Embryonic facial prominence (tissue), 1 donor: ENCODE measurements around the gene DPM3.
"Not testable (repeated sequence)": the region's sequence is repeated elsewhere in the genome, so short reads cannot be mapped to it uniquely, and the experiment has no call there.

Experiments
- DNase-seq: peaks from one replicate; pipeline ENCODE4 v3.0.0-alpha.2; 2016; ENCODE audit errors: extremely low spot score

DPM3 gene

GRCh38 chr1:155125946-155126555, 14.3 kb downstream of the DPM3 start:
- no peak for DNase-seq

GRCh38 chr1:155125511-155125945, 14.8 kb downstream of the DPM3 start:
- no peak for DNase-seq

GRCh38 chr1:155124503-155125463, 15.5 kb downstream of the DPM3 start:
- DNase-seq: no peak

- no peak for DNase-seq
These were observed 16.5 kb downstream of the DPM3 start for GRCh38 chr1:155123801-155124200.

GRCh38 chr1:155122308-155122707, 18.0 kb downstream of the DPM3 start:
- DNase-seq: no peak

GRCh38 chr1:155121249-155121648, 19.1 kb downstream of the DPM3 start:
- no peak for DNase-seq

- no peak for DNase-seq
These were observed 20.1 kb downstream of the DPM3 start for GRCh38 chr1:155120253-155120652.

- not testable (repeated sequence) for DNase-seq
These were observed 22.2 kb downstream of the DPM3 start for GRCh38 chr1:155118090-155118489.

- DNase-seq: no peak
These were observed 22.7 kb downstream of the DPM3 start for GRCh38 chr1:155117610-155118009.

GRCh38 chr1:155116113-155116764, 24.1 kb downstream of the DPM3 start:
- no peak for DNase-seq

GRCh38 chr1:155113450-155113980, 26.8 kb downstream of the DPM3 start:
- DNase-seq: no peak

- no peak for DNase-seq
These were observed 29.5 kb downstream of the DPM3 start for GRCh38 chr1:155110826-155111225.

- no peak for DNase-seq
These were observed 29.9 kb downstream of the DPM3 start for GRCh38 chr1:155110381-155110780.

- no peak for DNase-seq
These were observed 32.0 kb downstream of the DPM3 start for GRCh38 chr1:155108296-155108695.

- DNase-seq: no peak
These were observed 32.7 kb downstream of the DPM3 start for GRCh38 chr1:155107309-155108264.

GRCh38 chr1:155106862-155107261, 33.5 kb downstream of the DPM3 start:
- no peak for DNase-seq

- no peak for DNase-seq
These were observed 34.7 kb downstream of the DPM3 start for GRCh38 chr1:155105604-155106011.

GRCh38 chr1:155104605-155105534, 35.5 kb downstream of the DPM3 start:
- DNase-seq: no peak

- DNase-seq: no peak
These were observed 37.0 kb downstream of the DPM3 start for GRCh38 chr1:155103325-155103724.

- DNase-seq: no peak
These were observed 41.0 kb downstream of the DPM3 start for GRCh38 chr1:155099331-155099730.
